ENCODE data around the gene VWA1.

The VWA1 gene

DNA sequence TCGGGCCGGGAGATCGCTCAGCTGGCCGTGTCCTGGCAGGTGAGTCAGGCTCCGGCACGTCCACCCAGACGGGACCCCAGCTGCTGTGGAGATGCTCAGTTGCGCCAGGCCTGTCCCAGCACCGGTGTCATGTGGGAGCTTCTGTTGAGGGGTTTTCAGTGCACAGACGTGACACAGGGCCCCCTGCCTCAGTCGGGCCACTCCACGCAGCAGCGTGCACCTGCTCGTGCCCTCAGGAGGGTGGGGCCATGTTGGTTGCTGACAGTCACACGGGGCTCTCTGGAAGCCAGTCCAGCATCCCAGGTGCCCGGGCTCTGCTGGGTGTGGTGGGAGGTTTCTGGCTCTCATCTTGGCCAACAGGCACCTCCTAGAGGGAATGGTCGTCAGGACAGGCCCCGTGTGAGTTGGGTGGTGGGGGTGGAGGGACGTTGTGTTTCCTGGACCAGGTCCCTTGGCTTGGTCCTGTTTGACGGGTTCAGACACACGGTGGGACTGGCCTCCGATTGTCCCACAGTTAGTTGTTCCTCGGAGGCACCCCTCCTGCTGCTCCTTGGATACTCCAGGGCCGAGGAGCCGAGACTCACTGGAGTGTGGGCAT is 55.2 kb downstream of the VWA1 start:
- DNase-seq: no peak

DNA sequence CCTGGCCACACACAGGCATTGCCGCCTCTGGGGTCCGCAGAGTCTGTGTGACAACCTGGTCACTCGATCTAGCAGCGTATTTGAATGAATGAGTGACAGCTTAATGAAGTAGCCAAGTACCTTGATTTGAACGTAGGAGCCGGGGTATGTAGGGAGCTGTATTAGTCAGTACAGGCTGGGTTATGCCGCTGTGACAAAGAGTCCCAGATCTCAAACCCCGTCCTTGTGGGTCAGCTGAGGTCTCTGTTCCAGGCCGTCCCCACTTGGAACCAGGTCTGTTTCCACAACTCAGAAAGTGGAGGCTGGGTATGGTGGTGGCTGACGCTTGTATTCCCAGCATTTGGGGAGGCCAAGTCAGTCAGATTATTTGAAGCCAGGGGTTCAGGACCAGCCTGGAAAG is 56.1 kb downstream of the VWA1 start:
- DNase-seq: no peak
